ENCODE data around the gene CAPN5. TPM values are rescaled to one million over a fixed set of nuclear protein-coding genes. Genes with fewer than 3 reads are reported as not detected.

Gene CAPN5
- polyA plus RNA-seq, 3 donors: 0.28 to 0.83 (median 0.62) TPM

DNA sequence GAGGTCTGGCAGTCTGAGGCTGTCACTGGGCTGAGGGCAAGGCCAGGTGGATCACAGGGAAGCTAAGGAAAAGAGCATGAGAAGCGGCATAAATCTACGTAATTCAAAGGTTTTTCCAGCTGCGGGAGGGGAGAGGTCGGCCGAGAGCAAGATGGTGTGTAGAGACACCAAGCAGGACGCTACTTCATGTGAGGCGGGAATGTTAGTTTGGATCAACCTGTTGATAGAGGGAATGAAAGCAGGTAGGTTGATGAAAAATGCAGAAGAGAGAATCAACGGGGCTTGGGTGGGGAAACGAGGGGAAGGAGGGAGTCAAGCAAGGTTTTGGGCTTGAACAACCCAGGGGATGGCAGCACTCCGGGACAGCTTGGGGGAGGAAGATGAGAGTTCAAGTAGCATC lies 29.7 kb upstream of the CAPN5 start:
- Mint-ChIP-seq H3K9me3 (peaks cover 0 to 13% (median 4%) of the 10 kb centered on the region in 7 donors), H3K27me3 (ENCODE audit: low read depth in 3 of 3) (peaks cover 28 to 46% (median 39%) of the 10 kb centered on the region in 3 donors), H3K4me3 (peak overlapping the region in 1 of 2 donors; percentile 26), H3K4me1 (peaks cover 31% of the 10 kb centered on the region), H3K27ac (peak overlapping the region in 1 of 7 donors; percentile 3), H3K36me3 (peaks cover 0 to 2% of the 10 kb centered on the region in 2 donors)
- Histone ChIP-seq H3K27ac (ENCODE audit: low read depth in 1 of 2, low read length in 2 of 2) (no peak overlapping the region), H3K79me2 (ENCODE audit: insufficient read depth, low read length) (no peaks in the 10 kb centered on the region), H3K27me3 (ENCODE audit: control insufficient read depth in 2 of 2, insufficient read depth in 2 of 2, low read length in 2 of 2) (peaks cover 8 to 27% of the 10 kb centered on the region in 2 donors), H2AFZ (ENCODE audit: insufficient read depth, low read depth, low read length, poor library complexity, severe bottlenecking) (no peak overlapping the region), H3K4me3 (replicated peaks in 1 of 3; ENCODE audit: low read depth in 2 of 3, low read length in 3 of 3) (no peak overlapping the region), H3K4me1 (ENCODE audit: control insufficient read depth in 1 of 2, insufficient read depth in 2 of 2, low read length in 2 of 2) (peaks cover 15 to 28% of the 10 kb centered on the region in 2 donors), H4K20me1 (ENCODE audit: insufficient read depth, low read length) (no peaks in the 10 kb centered on the region), H3K9ac (ENCODE audit: insufficient read depth, low read length, poor library complexity, severe bottlenecking) (no peak overlapping the region), H3K36me3 (replicated peaks in 1 of 2; ENCODE audit: control insufficient read depth in 1 of 2, insufficient read depth in 2 of 2, low read length in 2 of 2) (no peaks in the 10 kb centered on the region), H3K9me3 (replicated peaks in 1 of 2; ENCODE audit: control insufficient read depth in 1 of 2, insufficient read depth in 1 of 2, low read length in 2 of 2) (peaks cover 0 to 4% of the 10 kb centered on the region in 2 donors), H3K4me2 (replicated peaks; ENCODE audit: extremely low read depth, low read length, poor library complexity, severe bottlenecking) (no peak overlapping the region)
- DNase-seq: no peak
- TF ChIP-seq CTCF (IDR thresholded peaks at IDR 0.05): no peak
- WGBS (ENCODE audit: insufficient coverage): 95% methylated on average over 10 of the region's 10 CpGs
- intact Hi-C loops (cut with micrococcal nuclease): no loop called here

- WGBS (ENCODE audit: insufficient coverage): 51% methylated on average over 6 of the region's 10 CpGs
- Histone ChIP-seq H4K20me1 (ENCODE audit: insufficient read depth, low read length) (no peaks in the 10 kb centered on the region), H3K27ac (ENCODE audit: low read depth in 1 of 2, low read length in 2 of 2) (no peak overlapping the region), H3K9ac (ENCODE audit: insufficient read depth, low read length, poor library complexity, severe bottlenecking) (no peak overlapping the region), H2AFZ (ENCODE audit: insufficient read depth, low read depth, low read length, poor library complexity, severe bottlenecking) (no peak overlapping the region), H3K27me3 (ENCODE audit: control insufficient read depth in 2 of 2, insufficient read depth in 2 of 2, low read length in 2 of 2) (peaks cover 8 to 27% of the 10 kb centered on the region in 2 donors), H3K4me2 (replicated peaks; ENCODE audit: extremely low read depth, low read length, poor library complexity, severe bottlenecking) (no peak overlapping the region), H3K9me3 (replicated peaks in 1 of 2; ENCODE audit: control insufficient read depth in 1 of 2, insufficient read depth in 1 of 2, low read length in 2 of 2) (peaks cover 0 to 4% of the 10 kb centered on the region in 2 donors), H3K4me1 (ENCODE audit: control insufficient read depth in 1 of 2, insufficient read depth in 2 of 2, low read length in 2 of 2) (peaks cover 15 to 28% of the 10 kb centered on the region in 2 donors), H3K4me3 (replicated peaks in 1 of 3; ENCODE audit: low read depth in 2 of 3, low read length in 3 of 3) (no peak overlapping the region), H3K36me3 (replicated peaks in 1 of 2; ENCODE audit: control insufficient read depth in 1 of 2, insufficient read depth in 2 of 2, low read length in 2 of 2) (no peaks in the 10 kb centered on the region), H3K79me2 (ENCODE audit: insufficient read depth, low read length) (no peaks in the 10 kb centered on the region)
- Mint-ChIP-seq H3K9me3 (peaks cover 0 to 13% (median 4%) of the 10 kb centered on the region in 7 donors), H3K36me3 (peaks cover 0 to 2% of the 10 kb centered on the region in 2 donors), H3K4me3 (peak overlapping the region in 1 of 2 donors; percentile 83), H3K4me1 (peaks cover 31% of the 10 kb centered on the region), H3K27ac (peak overlapping the region in 2 of 7 donors; percentile 9 to 51), H3K27me3 (ENCODE audit: low read depth in 3 of 3) (peaks cover 28 to 51% (median 43%) of the 10 kb centered on the region in 3 donors)
- TF ChIP-seq CTCF (IDR thresholded peaks at IDR 0.05): no peak
- intact Hi-C loops (cut with micrococcal nuclease): no loop called here
- DNase-seq: peak in 1 of 3 donors; percentile 27
These were observed 28.5 kb upstream of the CAPN5 start for GRCh38 chr11:77038029-77038824.
